Muscle of leg (tissue), 11 donors: ENCODE data around the gene POLR2C. TPM values are rescaled to one million over a fixed set of nuclear protein-coding genes. Genes with fewer than 3 reads are reported as not detected.

Experiments used
- DNase-seq: peaks from one replicate; pipeline ENCODE4 v3.0.0; 2013
- H3K27ac ChIP-seq: one replicate; pipeline ENCODE4 v1.5.1; 2013; ENCODE audit warnings: mild to moderate bottlenecking, low read length, control low read depth
- H3K27me3 ChIP-seq: one replicate; pipeline ENCODE4 v1.6.1; 2013; ENCODE audit warnings: low read length; ENCODE audit not compliant: control insufficient read depth, insufficient read depth
- H3K36me3 ChIP-seq: one replicate; pipeline ENCODE4 v1.6.1; 2013; ENCODE audit warnings: low read length; ENCODE audit not compliant: control insufficient read depth, insufficient read depth
- H3K4me1 ChIP-seq: one replicate; pipeline ENCODE4 v1.6.1; 2013; ENCODE audit warnings: low read length; ENCODE audit not compliant: control insufficient read depth, insufficient read depth
- H3K4me3 ChIP-seq: one replicate; pipeline ENCODE4 v1.5.1; 2013; ENCODE audit warnings: low read length, control low read depth
- H3K9me3 ChIP-seq: replicated peaks from 2 replicates; pipeline ENCODE4 v1.6.1; 2013; ENCODE audit warnings: low read depth, low read length; ENCODE audit not compliant: control insufficient read depth
- WGBS: methylation state at CpG from one replicate; pipeline ENCODE4 v1.1.5; 2013; ENCODE audit warnings: missing lambda C conversion rate; ENCODE audit not compliant: insufficient coverage; 5-methylcytosine and 5-hydroxymethylcytosine counted together
- polyA plus RNA-seq, 8 donors: library from polyadenylated mRNA; unstranded; fragments of 120-200 nt; gene quantifications; one replicate each; pipeline versions ENCODE4 v1.2.1 to v1.2.3, GENCODE V29; 2013; ENCODE audit warnings: inconsistent platforms in 1 of 8, low replicate concordance in 1 of 8; ENCODE audit not compliant: insufficient read length in 8 of 8, insufficient read depth in 1 of 8
- total RNA-seq: library from RNA; stranded (reverse); fragments of 120-200 nt; gene quantifications from one replicate; pipeline ENCODE4 v1.2.4, GENCODE V29; 2013

Gene POLR2C
- total and polyA plus RNA-seq, 9 donors: 44.3 to 56.7 (median 49.4) TPM

- Histone ChIP-seq H3K4me1 (peaks cover 15% of the 10 kb centered on the region), H3K27ac (no peak overlapping the region), H3K27me3 (no peaks in the 10 kb centered on the region), H3K36me3 (peaks cover 68% of the 10 kb centered on the region), H3K9me3 (no peaks in the 10 kb centered on the region), H3K4me3 (no peak overlapping the region)
- DNase-seq: no peak
- WGBS: 57% methylated on average over 1 of the region's 1 CpG
These were observed 8.7 kb downstream of the POLR2C start for GRCh38 chr16:57471209-57471608.

DNA sequence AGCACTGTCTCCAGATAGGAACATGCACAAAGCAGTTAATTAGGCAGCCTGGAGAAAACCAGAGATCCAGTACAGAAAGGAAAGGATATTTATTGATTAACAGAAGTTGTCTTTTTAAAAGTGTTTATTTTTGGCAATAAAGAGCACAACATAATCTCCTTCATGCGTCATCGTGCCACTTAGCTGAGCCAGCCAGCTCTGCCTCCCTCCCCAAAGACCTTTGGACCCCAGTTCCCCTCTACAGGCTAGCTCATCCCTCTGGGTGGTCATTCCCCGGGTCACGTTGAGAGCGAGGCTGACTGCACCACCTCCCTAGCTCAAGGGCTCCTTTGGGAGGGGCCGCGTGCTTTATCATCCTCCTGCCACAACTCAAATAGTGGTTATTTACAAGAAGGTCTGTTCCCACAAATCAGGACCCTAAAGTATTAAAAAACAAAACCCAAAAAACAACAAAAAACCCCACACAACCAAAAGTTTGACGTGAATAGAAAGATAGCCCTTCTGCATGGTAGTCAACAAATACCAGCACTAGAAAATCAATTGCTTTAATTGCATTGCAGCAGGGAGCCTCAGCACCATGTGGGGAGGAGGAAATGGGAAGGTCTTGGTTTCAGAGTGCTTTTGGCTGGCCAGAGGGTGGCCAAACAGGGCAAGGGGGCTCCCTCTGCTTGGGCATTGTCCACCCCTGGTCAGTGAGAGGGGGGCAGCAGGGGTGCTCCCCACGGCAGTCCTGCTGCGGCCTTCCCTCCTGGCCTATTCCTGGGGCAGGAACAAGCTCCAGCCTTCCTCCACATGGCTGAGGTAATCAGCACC is 9.6 kb downstream of the POLR2C start:
- no peak for DNase-seq
- H3K9me3 ChIP-seq: no peaks in the 10 kb centered on the region
- H3K4me3 ChIP-seq: no peak overlapping the region
- H3K27ac ChIP-seq: no peak overlapping the region
- no peaks in the 10 kb centered on the region for H3K27me3 ChIP-seq
- WGBS: 49% methylated on average over 7 of the region's 10 CpGs
- H3K36me3 ChIP-seq: peaks cover 63% of the 10 kb centered on the region
- H3K4me1 ChIP-seq: peaks cover 21% of the 10 kb centered on the region

GRCh38 chr16:57472665-57473060 is 10.2 kb downstream of the POLR2C start:
- no peaks in the 10 kb centered on the region for H3K27me3 ChIP-seq
- peaks cover 59% of the 10 kb centered on the region for H3K36me3 ChIP-seq
- H3K4me3 ChIP-seq: no peak overlapping the region
- no peaks in the 10 kb centered on the region for H3K9me3 ChIP-seq
- WGBS: 46% methylated on average over 2 of the region's 4 CpGs
- peaks cover 21% of the 10 kb centered on the region for H3K4me1 ChIP-seq
- H3K27ac ChIP-seq: no peak overlapping the region
- DNase-seq: no peak

GRCh38 chr16:57473176-57473840 is 10.8 kb downstream of the POLR2C start:
- no peaks in the 10 kb centered on the region for H3K27me3 ChIP-seq
- 83% methylated on average over 8 of the region's 14 CpGs for WGBS
- H3K9me3 ChIP-seq: no peaks in the 10 kb centered on the region
- H3K4me1 ChIP-seq: peaks cover 26% of the 10 kb centered on the region
- H3K27ac ChIP-seq: no peak overlapping the region
- no peak for DNase-seq
- H3K36me3 ChIP-seq: peaks cover 53% of the 10 kb centered on the region
- no peak overlapping the region for H3K4me3 ChIP-seq

GRCh38 chr16:57473906-57474305 is 11.4 kb downstream of the POLR2C start:
- peaks cover 49% of the 10 kb centered on the region for H3K36me3 ChIP-seq
- no peak overlapping the region for H3K4me3 ChIP-seq
- no peak for DNase-seq
- H3K27ac ChIP-seq: no peak overlapping the region
- H3K4me1 ChIP-seq: peaks cover 32% of the 10 kb centered on the region
- no peaks in the 10 kb centered on the region for H3K27me3 ChIP-seq
- WGBS: 50% methylated on average over 1 of the region's 8 CpGs
- H3K9me3 ChIP-seq: no peaks in the 10 kb centered on the region

- Histone ChIP-seq H3K4me1 (peaks cover 42% of the 10 kb centered on the region), H3K36me3 (peaks cover 38% of the 10 kb centered on the region), H3K27me3 (peaks cover 5% of the 10 kb centered on the region), H3K27ac (no peak overlapping the region), H3K4me3 (no peak overlapping the region), H3K9me3 (no peaks in the 10 kb centered on the region)
- DNase-seq: no peak
- 73% methylated on average over 20 of the region's 30 CpGs for WGBS
These were observed 12.5 kb downstream of the POLR2C start for GRCh38 chr16:57474671-57475661.

- H3K9me3 ChIP-seq: no peaks in the 10 kb centered on the region
- peaks cover 29% of the 10 kb centered on the region for H3K36me3 ChIP-seq
- peaks cover 5% of the 10 kb centered on the region for H3K27me3 ChIP-seq
- 8% methylated on average over 7 of the region's 12 CpGs for WGBS
- peaks cover 44% of the 10 kb centered on the region for H3K4me1 ChIP-seq
- DNase-seq: peak; percentile 30
- H3K4me3 ChIP-seq: no peak overlapping the region
- no peak overlapping the region for H3K27ac ChIP-seq
These were observed 13.3 kb downstream of the POLR2C start for GRCh38 chr16:57475711-57476339.

- Histone ChIP-seq H3K4me3 (no peak overlapping the region), H3K27ac (no peak overlapping the region), H3K27me3 (peaks cover 5% of the 10 kb centered on the region), H3K9me3 (no peaks in the 10 kb centered on the region), H3K36me3 (peaks cover 21% of the 10 kb centered on the region), H3K4me1 (peaks cover 41% of the 10 kb centered on the region)
- DNase-seq: no peak
- 69% methylated on average over 5 of the region's 6 CpGs for WGBS
These were observed 14.3 kb downstream of the POLR2C start for GRCh38 chr16:57476546-57477410.
